Measurements from ENCODE around the gene UACA.

Gene UACA

DNA sequence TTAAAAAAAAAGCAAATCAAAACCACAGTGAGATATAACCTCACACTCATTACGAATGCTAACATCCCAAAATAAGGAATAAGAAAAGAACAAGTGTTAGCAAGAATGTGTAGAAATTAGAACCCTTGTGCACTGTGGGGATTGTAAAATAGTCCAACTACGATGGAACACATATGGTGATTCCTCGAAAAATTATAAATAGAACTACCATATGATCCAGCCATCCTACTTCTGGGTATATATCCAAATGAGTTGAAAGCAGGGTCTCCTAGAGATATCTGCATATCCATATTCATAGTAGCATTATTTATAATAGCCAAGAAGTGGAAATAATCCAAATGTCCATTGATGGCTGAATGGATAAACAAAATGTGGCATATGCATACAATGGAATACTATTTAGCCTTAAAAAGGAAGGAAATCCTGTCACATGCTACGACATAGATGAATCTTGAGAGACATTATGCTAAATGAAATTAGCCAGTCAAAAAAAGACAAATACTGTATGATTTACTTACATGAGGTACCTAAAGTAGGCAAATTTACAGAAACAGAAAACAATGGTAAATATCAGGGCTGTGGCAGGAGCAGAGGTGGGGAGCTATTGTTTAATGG lies 55.6 kb downstream of the UACA start:
- Histone ChIP-seq H3K4me3 (ENCODE audit: extremely low read depth, insufficient read depth, low read length, poor library complexity, severe bottlenecking) (no peak overlapping the region), H3K4me1 (ENCODE audit: control insufficient read depth, insufficient read depth, low read length, poor library complexity, severe bottlenecking) (peaks cover 48% of the 10 kb centered on the region), H3K27ac (ENCODE audit: low read depth, low read length, severe bottlenecking) (no peak overlapping the region), H3K9me3 (ENCODE audit: control insufficient read depth, low read length) (peaks cover 5% of the 10 kb centered on the region), H3K36me3 (ENCODE audit: control insufficient read depth, insufficient read depth, low read length) (no peaks in the 10 kb centered on the region)
- WGBS, 2 experiments (ENCODE audit: insufficient coverage in 2 of 2): no CpG with 5 or more reads among the region's 4 CpGs

DNA sequence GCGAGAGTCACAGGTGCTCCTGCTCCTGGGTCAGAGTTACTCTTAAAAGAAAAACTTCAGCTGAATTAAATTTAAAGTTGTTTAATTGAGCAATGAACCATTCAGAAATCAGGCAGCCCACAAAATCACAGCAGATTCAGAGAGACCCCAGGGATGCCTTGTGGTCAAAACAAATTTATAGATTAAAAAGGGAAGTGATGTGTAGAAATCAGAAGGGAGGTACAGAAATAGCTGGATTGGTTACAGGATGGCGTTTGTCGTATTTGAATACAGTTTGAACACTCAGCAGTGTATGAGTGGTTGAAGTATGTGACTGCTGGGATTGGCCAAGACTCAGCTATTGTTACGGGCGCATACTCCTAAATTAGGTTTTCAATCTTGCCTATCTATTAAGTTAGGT lies 58.6 kb downstream of the UACA start:
- Histone ChIP-seq H3K9me3 (ENCODE audit: control insufficient read depth, low read length) (peaks cover 5% of the 10 kb centered on the region), H3K36me3 (ENCODE audit: control insufficient read depth, insufficient read depth, low read length) (no peaks in the 10 kb centered on the region), H3K4me1 (ENCODE audit: control insufficient read depth, insufficient read depth, low read length, poor library complexity, severe bottlenecking) (peaks cover 34% of the 10 kb centered on the region), H3K27ac (ENCODE audit: low read depth, low read length, severe bottlenecking) (no peak overlapping the region), H3K4me3 (ENCODE audit: extremely low read depth, insufficient read depth, low read length, poor library complexity, severe bottlenecking) (no peak overlapping the region)
- WGBS, 2 experiments (ENCODE audit: insufficient coverage in 2 of 2): 96 to 100% methylated on average over 2 of the region's 5 CpGs

DNA sequence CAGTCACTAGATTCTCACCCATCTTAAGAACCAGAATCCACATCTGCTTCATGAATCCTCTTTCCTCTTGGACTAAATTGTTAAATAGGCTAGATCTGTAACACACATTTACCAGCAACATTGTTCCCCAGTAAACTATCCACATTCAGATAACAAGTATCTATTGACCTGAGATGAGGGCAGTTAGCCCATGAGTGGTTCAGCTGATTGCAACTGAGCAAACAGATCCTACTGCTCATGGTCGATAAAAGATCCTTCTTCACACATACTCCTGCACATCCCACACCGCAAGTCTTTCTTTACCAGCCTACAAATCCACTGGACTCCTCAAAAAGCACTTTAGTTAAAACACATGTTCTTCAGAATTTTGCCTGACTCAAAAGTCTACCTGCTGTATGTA lies 59.2 kb downstream of the UACA start:
- peaks cover 37% of the 10 kb centered on the region for H3K4me1 ChIP-seq (ENCODE audit: control insufficient read depth, insufficient read depth, low read length, poor library complexity, severe bottlenecking)
- WGBS, 2 experiments (ENCODE audit: insufficient coverage in 2 of 2): 100% methylated on average over 2 of the region's 2 CpGs; no CpG with 5 or more reads in 1 of the 2 experiments
- H3K27ac ChIP-seq (ENCODE audit: low read depth, low read length, severe bottlenecking): peak overlapping the region; percentile 85
- H3K9me3 ChIP-seq (ENCODE audit: control insufficient read depth, low read length): peaks cover 5% of the 10 kb centered on the region
- no peaks in the 10 kb centered on the region for H3K36me3 ChIP-seq (ENCODE audit: control insufficient read depth, insufficient read depth, low read length)
- no peak overlapping the region for H3K4me3 ChIP-seq (ENCODE audit: extremely low read depth, insufficient read depth, low read length, poor library complexity, severe bottlenecking)

DNA sequence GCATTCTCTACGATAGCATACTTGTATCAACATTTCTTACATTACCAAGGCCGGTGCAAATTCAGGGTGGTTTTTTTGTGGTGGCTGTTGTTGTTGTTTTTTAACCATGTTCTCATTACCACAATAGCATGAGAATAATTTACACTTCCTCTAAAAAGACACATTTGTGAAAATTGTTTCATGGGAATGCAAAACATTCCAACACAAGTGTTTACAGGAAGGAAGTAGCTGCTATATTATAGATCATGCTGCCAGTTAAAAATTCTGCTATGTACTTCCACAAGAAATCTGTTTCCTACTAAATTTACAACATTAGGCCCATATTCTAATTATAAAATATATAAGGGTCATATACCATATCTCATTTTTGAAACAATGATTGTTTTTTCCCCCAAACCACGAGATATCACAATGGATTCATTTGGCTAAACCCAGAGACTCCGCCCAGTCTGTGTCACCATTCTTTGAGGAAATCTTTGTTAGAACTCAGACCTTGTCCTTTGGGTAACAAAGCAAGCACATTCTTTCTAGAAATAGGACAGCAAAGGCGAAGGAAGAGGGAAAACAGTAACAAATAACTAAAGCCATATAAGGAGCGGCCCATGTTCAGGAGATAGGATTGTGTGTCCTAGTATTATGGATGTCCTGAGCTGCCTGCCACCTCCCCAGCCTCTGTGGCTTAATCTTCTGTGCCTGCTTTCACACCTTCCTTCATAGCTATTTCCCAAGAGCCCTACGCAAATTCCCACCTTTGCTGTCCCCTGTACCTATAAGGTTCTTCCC lies 60.1 kb downstream of the UACA start:
- H3K36me3 ChIP-seq (ENCODE audit: control insufficient read depth, insufficient read depth, low read length): no peaks in the 10 kb centered on the region
- peak overlapping the region; percentile 85 for H3K27ac ChIP-seq (ENCODE audit: low read depth, low read length, severe bottlenecking)
- no peak overlapping the region for H3K4me3 ChIP-seq (ENCODE audit: extremely low read depth, insufficient read depth, low read length, poor library complexity, severe bottlenecking)
- H3K9me3 ChIP-seq (ENCODE audit: control insufficient read depth, low read length): peaks cover 5% of the 10 kb centered on the region
- H3K4me1 ChIP-seq (ENCODE audit: control insufficient read depth, insufficient read depth, low read length, poor library complexity, severe bottlenecking): peaks cover 37% of the 10 kb centered on the region
- 66 to 69% methylated on average over 3 of the region's 7 CpGs for WGBS, 2 experiments (ENCODE audit: insufficient coverage in 2 of 2)

DNA sequence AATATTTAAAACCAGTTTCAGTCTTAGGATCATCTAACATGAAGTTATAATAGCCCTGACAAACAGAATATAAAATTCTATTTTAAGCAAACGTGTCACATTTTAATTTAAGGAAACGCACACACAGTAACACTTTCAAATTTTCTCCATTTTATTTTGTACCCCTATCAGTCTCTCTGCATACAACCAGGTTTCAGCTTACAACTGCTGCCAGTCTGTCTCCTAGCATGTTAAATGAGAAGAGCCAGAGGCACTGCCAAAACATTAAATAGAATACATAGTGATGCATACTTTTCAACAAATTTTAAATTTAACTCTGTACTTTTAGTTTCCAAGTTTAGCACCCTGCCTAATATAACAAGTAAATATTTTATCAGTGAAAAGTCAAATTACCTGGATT lies 60.8 kb downstream of the UACA start:
- WGBS, 2 experiments (ENCODE audit: insufficient coverage in 2 of 2): 40 to 78% methylated on average over 1 to 2 of the region's 2 CpGs
- H3K27ac ChIP-seq (ENCODE audit: low read depth, low read length, severe bottlenecking): peak overlapping the region; percentile 85

DNA sequence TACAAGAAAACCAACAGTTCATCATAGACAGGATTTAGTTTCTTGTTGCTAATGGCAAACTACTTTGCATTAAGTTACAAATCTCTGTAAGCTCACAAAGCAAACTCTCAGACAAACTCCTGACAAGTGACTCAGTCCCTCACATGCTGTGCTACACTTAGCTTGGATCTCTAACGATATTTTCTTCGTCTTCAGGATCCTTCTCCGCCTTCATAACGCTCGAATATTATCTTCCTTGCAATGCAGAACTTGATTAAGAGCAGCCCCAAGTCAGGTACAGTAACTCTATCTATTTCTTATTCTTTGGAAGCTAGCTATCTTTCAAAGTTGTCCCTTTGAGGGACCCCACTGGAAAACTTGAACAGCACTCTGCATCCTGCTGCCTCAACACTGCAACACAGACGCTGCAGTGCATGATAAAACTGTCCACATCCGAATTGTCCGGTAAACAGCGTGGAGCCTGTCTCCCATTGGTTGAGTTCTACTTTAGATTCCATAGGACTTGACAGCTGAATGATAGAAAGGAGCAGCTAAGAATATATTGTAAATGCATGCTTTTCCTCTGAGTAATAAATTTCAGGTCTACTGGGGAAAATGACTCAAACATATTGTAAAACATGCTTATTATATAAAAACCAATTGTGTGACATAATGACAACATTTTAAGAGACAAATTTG lies 61.3 kb downstream of the UACA start:
- H3K36me3 ChIP-seq (ENCODE audit: control insufficient read depth, insufficient read depth, low read length): peaks cover 5% of the 10 kb centered on the region
- H3K27ac ChIP-seq (ENCODE audit: low read depth, low read length, severe bottlenecking): peak overlapping the region; percentile 85
- no peaks in the 10 kb centered on the region for H3K9me3 ChIP-seq (ENCODE audit: control insufficient read depth, low read length)
- H3K4me1 ChIP-seq (ENCODE audit: control insufficient read depth, insufficient read depth, low read length, poor library complexity, severe bottlenecking): peaks cover 37% of the 10 kb centered on the region
- WGBS, 2 experiments (ENCODE audit: insufficient coverage in 2 of 2): 52 to 61% methylated on average over 8 to 9 of the region's 9 CpGs
- peak overlapping the region; percentile 11 for H3K4me3 ChIP-seq (ENCODE audit: extremely low read depth, insufficient read depth, low read length, poor library complexity, severe bottlenecking)

More for the DNA sequence above, 60.8 kb downstream of the UACA start:
- Histone ChIP-seq H3K4me3 (ENCODE audit: extremely low read depth, insufficient read depth, low read length, poor library complexity, severe bottlenecking) (no peak overlapping the region), H3K4me1 (ENCODE audit: control insufficient read depth, insufficient read depth, low read length, poor library complexity, severe bottlenecking) (peaks cover 37% of the 10 kb centered on the region), H3K9me3 (ENCODE audit: control insufficient read depth, low read length) (no peaks in the 10 kb centered on the region), H3K36me3 (ENCODE audit: control insufficient read depth, insufficient read depth, low read length) (no peaks in the 10 kb centered on the region)

DNA sequence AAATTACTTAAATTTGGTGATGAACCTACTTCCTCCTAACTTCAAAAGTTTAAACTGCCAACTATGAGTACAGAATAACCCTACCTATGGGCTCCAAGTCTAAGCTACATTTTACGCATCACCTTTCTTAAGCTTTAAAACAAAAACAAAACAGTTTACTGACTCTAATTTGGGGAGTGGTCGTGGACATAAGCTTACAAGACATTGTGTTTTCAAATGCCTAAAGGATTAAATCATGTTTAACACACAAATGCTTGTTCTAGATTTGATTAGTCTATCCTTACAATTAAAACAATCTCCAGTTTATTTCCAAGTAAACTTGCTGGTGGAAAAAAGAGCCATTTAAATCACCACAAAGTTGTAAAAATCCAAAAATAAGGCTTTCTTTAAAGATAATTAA lies 62.2 kb downstream of the UACA start:
- H3K4me3 ChIP-seq (ENCODE audit: extremely low read depth, insufficient read depth, low read length, poor library complexity, severe bottlenecking): peak overlapping the region; percentile 11
- H3K36me3 ChIP-seq (ENCODE audit: control insufficient read depth, insufficient read depth, low read length): peaks cover 11% of the 10 kb centered on the region
- 67% methylated on average over 1 of the region's 2 CpGs; no CpG with 5 or more reads in 1 of the 2 experiments for WGBS, 2 experiments (ENCODE audit: insufficient coverage in 2 of 2)
- H3K27ac ChIP-seq (ENCODE audit: low read depth, low read length, severe bottlenecking): peak overlapping the region; percentile 85
- H3K4me1 ChIP-seq (ENCODE audit: control insufficient read depth, insufficient read depth, low read length, poor library complexity, severe bottlenecking): peaks cover 37% of the 10 kb centered on the region
- no peaks in the 10 kb centered on the region for H3K9me3 ChIP-seq (ENCODE audit: control insufficient read depth, low read length)

DNA sequence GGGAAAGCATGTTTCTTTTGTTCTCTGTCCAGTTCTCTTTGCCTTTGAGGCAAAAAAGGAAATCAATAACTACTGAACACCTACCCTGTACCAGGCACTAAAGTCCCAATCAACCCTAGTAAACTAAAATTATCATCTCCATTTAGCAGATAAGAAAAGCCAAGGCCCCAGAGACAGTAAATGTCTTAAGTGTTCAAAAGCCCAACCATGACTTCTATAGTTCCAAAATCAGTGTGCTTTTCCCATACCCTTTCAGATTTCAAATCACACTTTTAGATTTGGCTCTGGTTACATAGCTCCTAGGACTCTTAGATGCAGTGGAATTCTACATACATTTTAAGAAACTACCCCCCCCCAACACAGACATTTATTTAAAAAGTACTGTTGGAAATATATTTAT lies 63.5 kb downstream of the UACA start:
- Histone ChIP-seq H3K4me1 (ENCODE audit: control insufficient read depth, insufficient read depth, low read length, poor library complexity, severe bottlenecking) (peaks cover 36% of the 10 kb centered on the region), H3K36me3 (ENCODE audit: control insufficient read depth, insufficient read depth, low read length) (peaks cover 17% of the 10 kb centered on the region), H3K27ac (ENCODE audit: low read depth, low read length, severe bottlenecking) (no peak overlapping the region), H3K9me3 (ENCODE audit: control insufficient read depth, low read length) (no peaks in the 10 kb centered on the region), H3K4me3 (ENCODE audit: extremely low read depth, insufficient read depth, low read length, poor library complexity, severe bottlenecking) (peak overlapping the region; percentile 12)

DNA sequence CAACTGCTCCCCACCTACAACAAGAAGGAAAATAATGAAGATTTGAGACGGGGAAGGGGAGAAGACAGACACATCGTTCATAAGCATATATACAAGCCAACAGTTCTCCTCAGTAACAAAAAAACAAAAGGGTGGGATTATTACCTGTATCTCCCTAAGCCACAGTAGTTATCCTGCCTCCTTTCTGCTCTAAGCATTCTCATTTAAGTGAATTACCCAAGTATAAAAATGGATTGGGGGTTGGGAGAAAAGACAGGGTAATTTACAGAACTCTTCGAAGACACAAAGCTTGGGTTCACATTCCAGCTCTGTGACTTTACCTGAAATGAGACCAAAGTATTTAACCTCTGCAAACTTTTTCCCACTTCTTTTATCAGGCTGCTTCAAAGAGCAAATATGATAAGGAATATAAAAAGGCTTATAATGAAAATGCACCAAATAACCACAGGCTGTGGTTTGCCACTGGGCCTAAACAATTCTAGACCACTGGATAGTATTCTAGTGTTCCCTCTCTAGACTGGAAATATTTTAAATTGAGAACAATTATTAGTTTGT lies 64.4 kb downstream of the UACA start:
- no peak overlapping the region for H3K4me3 ChIP-seq (ENCODE audit: extremely low read depth, insufficient read depth, low read length, poor library complexity, severe bottlenecking)
- peaks cover 27% of the 10 kb centered on the region for H3K4me1 ChIP-seq (ENCODE audit: control insufficient read depth, insufficient read depth, low read length, poor library complexity, severe bottlenecking)
- no CpG with 5 or more reads among the region's 3 CpGs for WGBS, 2 experiments (ENCODE audit: insufficient coverage in 2 of 2)

DNA sequence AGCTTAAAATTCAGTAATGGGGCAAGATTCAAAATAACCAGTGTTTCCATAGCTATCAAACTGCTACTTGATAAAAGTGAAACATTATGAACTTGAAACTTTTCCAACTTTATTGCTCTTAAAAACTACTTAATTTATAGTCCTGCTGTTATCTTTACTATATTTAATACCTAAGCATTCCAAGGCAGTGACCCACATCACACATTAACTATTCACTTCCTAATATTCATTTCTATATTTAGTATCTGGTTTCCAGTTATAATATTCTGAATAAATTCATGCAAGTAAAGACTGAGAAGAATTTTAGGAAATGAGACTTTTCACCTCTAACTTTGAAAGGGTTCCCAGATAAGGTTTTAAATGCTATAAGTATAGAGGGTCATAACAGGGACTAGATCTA lies 64.9 kb downstream of the UACA start:
- Histone ChIP-seq H3K27ac (ENCODE audit: low read depth, low read length, severe bottlenecking) (no peak overlapping the region), H3K9me3 (ENCODE audit: control insufficient read depth, low read length) (no peaks in the 10 kb centered on the region), H3K4me1 (ENCODE audit: control insufficient read depth, insufficient read depth, low read length, poor library complexity, severe bottlenecking) (peaks cover 22% of the 10 kb centered on the region), H3K4me3 (ENCODE audit: extremely low read depth, insufficient read depth, low read length, poor library complexity, severe bottlenecking) (no peak overlapping the region), H3K36me3 (ENCODE audit: control insufficient read depth, insufficient read depth, low read length) (peaks cover 23% of the 10 kb centered on the region)

More for the DNA sequence above, 64.4 kb downstream of the UACA start:
- Histone ChIP-seq H3K9me3 (ENCODE audit: control insufficient read depth, low read length) (no peaks in the 10 kb centered on the region), H3K36me3 (ENCODE audit: control insufficient read depth, insufficient read depth, low read length) (peaks cover 23% of the 10 kb centered on the region), H3K27ac (ENCODE audit: low read depth, low read length, severe bottlenecking) (no peak overlapping the region)

Data from mesodermal cell (in vitro differentiated cells).